Measurements from ENCODE around the gene WFDC12.

WFDC12 gene, protein sequence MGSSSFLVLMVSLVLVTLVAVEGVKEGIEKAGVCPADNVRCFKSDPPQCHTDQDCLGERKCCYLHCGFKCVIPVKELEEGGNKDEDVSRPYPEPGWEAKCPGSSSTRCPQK

GRCh38 chr20:45124365-45124764, at the start of gene WFDC12:
WFDC12 (minus strand) TSS chr20:45124465; CDS start chr20:45124447, 18 bp downstream.
- Histone ChIP-seq H3K27me3 (replicated peaks; ENCODE audit: control insufficient read depth, insufficient read depth, low read length) (peaks cover 2% of the 10 kb centered on the region), H3K36me3 (ENCODE audit: control insufficient read depth, insufficient read depth, low read length) (no peaks in the 10 kb centered on the region), H3K4me3 (replicated peaks; ENCODE audit: low read depth, low read length) (no peak within 1 kb of the TSS)
- TF ChIP-seq, protein P1, sequence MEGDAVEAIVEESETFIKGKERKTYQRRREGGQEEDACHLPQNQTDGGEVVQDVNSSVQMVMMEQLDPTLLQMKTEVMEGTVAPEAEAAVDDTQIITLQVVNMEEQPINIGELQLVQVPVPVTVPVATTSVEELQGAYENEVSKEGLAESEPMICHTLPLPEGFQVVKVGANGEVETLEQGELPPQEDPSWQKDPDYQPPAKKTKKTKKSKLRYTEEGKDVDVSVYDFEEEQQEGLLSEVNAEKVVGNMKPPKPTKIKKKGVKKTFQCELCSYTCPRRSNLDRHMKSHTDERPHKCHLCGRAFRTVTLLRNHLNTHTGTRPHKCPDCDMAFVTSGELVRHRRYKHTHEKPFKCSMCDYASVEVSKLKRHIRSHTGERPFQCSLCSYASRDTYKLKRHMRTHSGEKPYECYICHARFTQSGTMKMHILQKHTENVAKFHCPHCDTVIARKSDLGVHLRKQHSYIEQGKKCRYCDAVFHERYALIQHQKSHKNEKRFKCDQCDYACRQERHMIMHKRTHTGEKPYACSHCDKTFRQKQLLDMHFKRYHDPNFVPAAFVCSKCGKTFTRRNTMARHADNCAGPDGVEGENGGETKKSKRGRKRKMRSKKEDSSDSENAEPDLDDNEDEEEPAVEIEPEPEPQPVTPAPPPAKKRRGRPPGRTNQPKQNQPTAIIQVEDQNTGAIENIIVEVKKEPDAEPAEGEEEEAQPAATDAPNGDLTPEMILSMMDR (IDR thresholded peaks at IDR 0.05; ENCODE audit: insufficient read depth, low read length, poor library complexity, severe bottlenecking) = no peak
- DNase-seq (ENCODE audit: extremely low read depth, insufficient read length) = no peak

DNA sequence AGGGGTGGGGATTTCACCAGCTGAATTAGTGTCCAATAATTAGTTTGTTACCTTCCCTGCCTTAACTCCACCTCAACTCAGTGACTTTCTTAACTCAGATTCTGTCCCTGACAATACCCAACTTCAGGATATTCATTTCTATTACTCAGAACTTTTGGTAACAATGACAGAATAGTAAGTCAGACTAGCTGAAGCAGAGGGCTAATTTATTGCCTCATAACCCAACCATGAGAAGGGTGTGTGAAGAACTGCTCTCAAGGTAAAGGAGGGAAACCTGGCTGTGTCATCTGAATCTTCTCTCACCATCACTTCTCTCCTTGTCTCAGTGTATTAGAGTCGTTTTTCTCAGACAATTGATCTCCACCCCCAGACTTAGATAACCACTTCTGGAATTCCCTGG, 49.3 kb upstream of the WFDC12 start:
- TF ChIP-seq, protein P1 (IDR thresholded peaks at IDR 0.05; ENCODE audit: insufficient read depth, low read length, poor library complexity, severe bottlenecking) = no peak
- DNase-seq (ENCODE audit: extremely low read depth, insufficient read length) = no peak
- no peaks in the 10 kb centered on the region for H3K36me3 ChIP-seq (ENCODE audit: control insufficient read depth, insufficient read depth, low read length)
- H3K4me3 ChIP-seq (replicated peaks; ENCODE audit: low read depth, low read length) = no peak overlapping the region
- H3K27me3 ChIP-seq (replicated peaks; ENCODE audit: control insufficient read depth, insufficient read depth, low read length) = no peaks in the 10 kb centered on the region

- no peak for DNase-seq (ENCODE audit: extremely low read depth, insufficient read length)
- Histone ChIP-seq H3K4me3 (replicated peaks; ENCODE audit: low read depth, low read length) (no peak overlapping the region), H3K36me3 (ENCODE audit: control insufficient read depth, insufficient read depth, low read length) (no peaks in the 10 kb centered on the region), H3K27me3 (replicated peaks; ENCODE audit: control insufficient read depth, insufficient read depth, low read length) (no peaks in the 10 kb centered on the region)
- TF ChIP-seq, protein P1 (IDR thresholded peaks at IDR 0.05; ENCODE audit: insufficient read depth, low read length, poor library complexity, severe bottlenecking) = no peak
Measured at GRCh38 chr20:45164906-45165305, 40.6 kb upstream of the WFDC12 start.

DNA sequence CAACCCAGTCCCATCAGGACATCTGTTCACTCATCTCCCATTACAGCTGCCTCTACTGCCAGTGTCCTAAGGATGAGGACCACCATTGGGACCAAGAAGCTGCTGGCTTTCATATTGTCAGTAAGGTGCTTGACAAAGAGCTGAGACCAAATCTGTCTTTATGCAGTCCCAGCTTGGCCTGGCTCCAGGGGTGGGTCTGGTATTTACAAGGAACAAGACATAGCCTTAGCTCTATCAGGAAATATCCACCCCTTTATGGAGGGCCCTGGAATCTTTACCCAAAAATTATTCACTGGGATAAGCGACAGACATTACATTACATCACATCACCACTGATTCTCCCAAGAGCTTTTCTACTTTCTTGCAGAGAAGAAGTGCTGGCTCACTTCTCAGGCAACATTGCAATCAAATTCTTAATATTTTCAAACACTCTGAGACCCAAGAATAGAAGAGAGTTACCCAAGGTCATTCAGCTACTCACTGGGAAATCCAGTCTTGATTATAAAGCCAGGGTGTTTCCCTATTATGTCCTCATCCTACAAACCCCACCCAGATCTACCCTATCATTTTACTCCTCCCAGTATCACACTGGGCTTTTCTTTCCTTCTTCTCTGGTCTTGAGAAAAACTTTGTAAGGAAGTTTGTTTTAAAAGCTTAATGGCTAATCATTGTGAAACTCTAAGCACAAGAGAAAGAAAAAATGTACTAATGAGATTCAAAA, 39.0 kb upstream of the WFDC12 start:
- Histone ChIP-seq H3K27me3 (replicated peaks; ENCODE audit: control insufficient read depth, insufficient read depth, low read length) (no peaks in the 10 kb centered on the region), H3K4me3 (replicated peaks; ENCODE audit: low read depth, low read length) (no peak overlapping the region), H3K36me3 (ENCODE audit: control insufficient read depth, insufficient read depth, low read length) (no peaks in the 10 kb centered on the region)
- no peak for DNase-seq (ENCODE audit: extremely low read depth, insufficient read length)
- TF ChIP-seq, protein P1 (IDR thresholded peaks at IDR 0.05; ENCODE audit: insufficient read depth, low read length, poor library complexity, severe bottlenecking) = no peak

DNA sequence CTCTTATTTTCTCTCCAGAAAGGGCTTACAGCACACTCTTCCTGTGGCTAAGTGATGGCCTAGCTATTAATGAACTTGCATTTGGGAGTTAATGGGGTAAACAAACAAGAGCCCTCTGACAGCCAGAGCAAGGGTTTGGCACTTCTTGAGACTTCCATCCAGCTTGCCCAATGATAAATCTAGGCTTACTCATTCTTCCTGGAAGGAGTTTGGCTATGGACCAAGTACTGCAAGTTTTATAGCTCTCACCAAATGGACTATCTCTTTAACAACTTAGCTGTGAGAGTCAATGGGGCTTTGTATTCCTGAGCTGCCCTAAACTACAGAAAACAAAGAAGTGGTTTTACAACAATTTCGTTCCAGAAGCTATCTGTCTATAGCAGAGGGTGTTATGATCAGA, 33.7 kb upstream of the WFDC12 start:
- H3K4me3 ChIP-seq (replicated peaks; ENCODE audit: low read depth, low read length) = no peak overlapping the region
- no peaks in the 10 kb centered on the region for H3K27me3 ChIP-seq (replicated peaks; ENCODE audit: control insufficient read depth, insufficient read depth, low read length)
- DNase-seq (ENCODE audit: extremely low read depth, insufficient read length) = no peak
- TF ChIP-seq, protein P1 (IDR thresholded peaks at IDR 0.05; ENCODE audit: insufficient read depth, low read length, poor library complexity, severe bottlenecking) = no peak
- H3K36me3 ChIP-seq (ENCODE audit: control insufficient read depth, insufficient read depth, low read length) = no peaks in the 10 kb centered on the region

Data from GM06990 (cell line).